Measurements from ENCODE around the gene NTRK2.

NTRK2 gene

GRCh38 chr9:84742261-84742660 is 72.7 kb downstream of the NTRK2 start:
- no peak for FAIRE-seq
- TF ChIP-seq POLR2AphosphoS5 (IDR thresholded peaks at IDR 0.05; ENCODE audit: low read depth, low read length) (no peak), TAF1 (IDR thresholded peaks at IDR 0.05; ENCODE audit: borderline replicate concordance, low read depth, low read length) (no peak), POLR2A (IDR thresholded peaks at IDR 0.05; ENCODE audit: low read depth, low read length) (no peak)
- no peak for DNase-seq (ENCODE audit: insufficient read length)

GRCh38 chr9:84744195-84744594 is 74.7 kb downstream of the NTRK2 start:
- DNase-seq (ENCODE audit: insufficient read length) (no peak), FAIRE-seq (peak; percentile 78)
- no peak for TF ChIP-seq POLR2A (IDR thresholded peaks at IDR 0.05; ENCODE audit: low read depth, low read length)
- no peak for TF ChIP-seq TAF1 (IDR thresholded peaks at IDR 0.05; ENCODE audit: borderline replicate concordance, low read depth, low read length)
- no peak for TF ChIP-seq POLR2AphosphoS5 (IDR thresholded peaks at IDR 0.05; ENCODE audit: low read depth, low read length)

- no peak for DNase-seq (ENCODE audit: insufficient read length)
- FAIRE-seq = no peak
- TF ChIP-seq POLR2AphosphoS5 (IDR thresholded peaks at IDR 0.05; ENCODE audit: low read depth, low read length) = no peak
- TF ChIP-seq POLR2A (IDR thresholded peaks at IDR 0.05; ENCODE audit: low read depth, low read length) = no peak
- TF ChIP-seq TAF1 (IDR thresholded peaks at IDR 0.05; ENCODE audit: borderline replicate concordance, low read depth, low read length) = no peak
Measured at GRCh38 chr9:84744726-84745125, 75.2 kb downstream of the NTRK2 start.

- no peak for DNase-seq (ENCODE audit: insufficient read length)
- no peak for TF ChIP-seq TAF1 (IDR thresholded peaks at IDR 0.05; ENCODE audit: borderline replicate concordance, low read depth, low read length)
- no peak for TF ChIP-seq POLR2A (IDR thresholded peaks at IDR 0.05; ENCODE audit: low read depth, low read length)
- TF ChIP-seq POLR2AphosphoS5 (IDR thresholded peaks at IDR 0.05; ENCODE audit: low read depth, low read length) = no peak
- no peak for FAIRE-seq
Measured at GRCh38 chr9:84748112-84748511, 78.6 kb downstream of the NTRK2 start.

- TF ChIP-seq POLR2AphosphoS5 (IDR thresholded peaks at IDR 0.05; ENCODE audit: low read depth, low read length) (no peak), POLR2A (IDR thresholded peaks at IDR 0.05; ENCODE audit: low read depth, low read length) (no peak), TAF1 (IDR thresholded peaks at IDR 0.05; ENCODE audit: borderline replicate concordance, low read depth, low read length) (no peak)
- no peak for DNase-seq (ENCODE audit: insufficient read length)
- peak; percentile 9 for FAIRE-seq
Measured at GRCh38 chr9:84750152-84750865, 80.8 kb downstream of the NTRK2 start.

GRCh38 chr9:84751921-84752320 is 82.4 kb downstream of the NTRK2 start:
- TF ChIP-seq POLR2A (IDR thresholded peaks at IDR 0.05; ENCODE audit: low read depth, low read length) (no peak), POLR2AphosphoS5 (IDR thresholded peaks at IDR 0.05; ENCODE audit: low read depth, low read length) (no peak), TAF1 (IDR thresholded peaks at IDR 0.05; ENCODE audit: borderline replicate concordance, low read depth, low read length) (no peak)
- DNase-seq (ENCODE audit: insufficient read length) = no peak
- no peak for FAIRE-seq

- no peak for DNase-seq (ENCODE audit: insufficient read length)
- FAIRE-seq = no peak
- no peak for TF ChIP-seq POLR2A (IDR thresholded peaks at IDR 0.05; ENCODE audit: low read depth, low read length)
- TF ChIP-seq POLR2AphosphoS5 (IDR thresholded peaks at IDR 0.05; ENCODE audit: low read depth, low read length) = no peak
- no peak for TF ChIP-seq TAF1 (IDR thresholded peaks at IDR 0.05; ENCODE audit: borderline replicate concordance, low read depth, low read length)
Measured at GRCh38 chr9:84754461-84754860, 84.9 kb downstream of the NTRK2 start.

- FAIRE-seq = peak; percentile 85
- no peak for DNase-seq (ENCODE audit: insufficient read length)
- TF ChIP-seq POLR2A (IDR thresholded peaks at IDR 0.05; ENCODE audit: low read depth, low read length) (no peak), TAF1 (IDR thresholded peaks at IDR 0.05; ENCODE audit: borderline replicate concordance, low read depth, low read length) (no peak), POLR2AphosphoS5 (IDR thresholded peaks at IDR 0.05; ENCODE audit: low read depth, low read length) (no peak)
Measured at GRCh38 chr9:84754881-84755280, 85.4 kb downstream of the NTRK2 start.

GRCh38 chr9:84755380-84755779 is 85.9 kb downstream of the NTRK2 start:
- TF ChIP-seq TAF1 (IDR thresholded peaks at IDR 0.05; ENCODE audit: borderline replicate concordance, low read depth, low read length) (no peak), POLR2A (IDR thresholded peaks at IDR 0.05; ENCODE audit: low read depth, low read length) (no peak), POLR2AphosphoS5 (IDR thresholded peaks at IDR 0.05; ENCODE audit: low read depth, low read length) (no peak)
- FAIRE-seq (no peak), DNase-seq (ENCODE audit: insufficient read length) (no peak)

GRCh38 chr9:84756171-84756570 is 86.6 kb downstream of the NTRK2 start:
- FAIRE-seq = no peak

GRCh38 chr9:84756731-84757130 is 87.2 kb downstream of the NTRK2 start:
- no peak for DNase-seq (ENCODE audit: insufficient read length)
- TF ChIP-seq POLR2AphosphoS5 (IDR thresholded peaks at IDR 0.05; ENCODE audit: low read depth, low read length) (no peak), TAF1 (IDR thresholded peaks at IDR 0.05; ENCODE audit: borderline replicate concordance, low read depth, low read length) (no peak), POLR2A (IDR thresholded peaks at IDR 0.05; ENCODE audit: low read depth, low read length) (no peak)
- FAIRE-seq = no peak

More at GRCh38 chr9:84756171-84756570, 86.6 kb downstream of the NTRK2 start:
- no peak for DNase-seq (ENCODE audit: insufficient read length)
- TF ChIP-seq POLR2A (IDR thresholded peaks at IDR 0.05; ENCODE audit: low read depth, low read length) = no peak
- no peak for TF ChIP-seq TAF1 (IDR thresholded peaks at IDR 0.05; ENCODE audit: borderline replicate concordance, low read depth, low read length)
- no peak for TF ChIP-seq POLR2AphosphoS5 (IDR thresholded peaks at IDR 0.05; ENCODE audit: low read depth, low read length)

- no peak for DNase-seq (ENCODE audit: insufficient read length)
Measured at GRCh38 chr9:84758817-84759216, 89.3 kb downstream of the NTRK2 start.

More at GRCh38 chr9:84758817-84759216, 89.3 kb downstream of the NTRK2 start:
- no peak for TF ChIP-seq POLR2AphosphoS5 (IDR thresholded peaks at IDR 0.05; ENCODE audit: low read depth, low read length)
- TF ChIP-seq TAF1 (IDR thresholded peaks at IDR 0.05; ENCODE audit: borderline replicate concordance, low read depth, low read length) = no peak
- TF ChIP-seq POLR2A (IDR thresholded peaks at IDR 0.05; ENCODE audit: low read depth, low read length) = no peak
- FAIRE-seq = no peak

Data from GM12892 (cell line).